ACHN (cell line): ENCODE measurements around the gene DNAJA2.
"Not testable (repeated sequence)": the region's sequence is repeated elsewhere in the genome, so short reads cannot be mapped to it uniquely, and the experiment has no call there.

ENCODE experiments used
- DNase-seq: peaks from one replicate; pipeline ENCODE4 v3.0.0-alpha.2; 2015
- in situ Hi-C: cut with HindIII; loops from 2 replicates; pipeline ENCODE4 v1.10.0; 2017; ENCODE audit warnings: low sequenced_read_pairs, low pct_ligation_motif_present, low pct_unique_long_range_greater_than_20kb

The DNAJA2 gene

DNA sequence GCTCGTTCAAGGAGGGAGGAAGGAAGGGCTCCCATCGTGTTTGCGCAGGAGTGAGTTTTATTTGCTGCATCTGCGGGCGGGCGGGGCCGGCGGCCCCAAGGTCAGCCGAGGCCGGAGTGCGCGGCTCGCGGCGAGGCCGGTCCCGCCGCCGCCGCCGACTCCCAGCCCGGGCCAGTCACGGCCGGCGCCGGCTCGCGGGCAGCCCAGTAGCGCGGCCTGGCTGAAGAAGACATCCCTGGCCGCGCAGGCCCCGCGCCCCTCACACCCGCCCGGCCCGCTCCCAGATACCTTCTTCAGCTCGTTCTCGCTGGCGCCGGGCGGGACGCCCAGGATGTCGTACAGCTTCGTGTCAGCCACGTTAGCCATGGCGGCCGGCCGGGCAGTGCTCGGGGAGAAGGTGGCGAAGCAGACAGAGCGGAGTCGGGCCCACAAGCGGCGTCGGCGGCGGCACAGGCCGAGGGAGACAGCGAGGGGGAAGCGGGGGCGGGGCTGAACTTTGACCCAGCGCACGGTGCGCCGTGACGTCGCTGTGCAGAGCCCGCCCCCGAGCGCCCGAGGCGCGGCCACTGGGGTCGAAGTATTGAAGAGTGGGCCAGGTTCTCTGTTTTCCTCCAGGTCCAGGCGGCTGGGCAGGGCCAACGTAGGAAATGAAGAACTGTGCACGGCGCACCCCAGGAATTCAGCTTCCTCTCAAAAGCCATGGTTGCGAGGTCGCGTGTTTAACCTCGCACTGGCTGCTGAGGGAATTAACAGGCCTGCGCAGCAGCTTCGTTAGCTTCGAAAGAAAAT, at the start of gene DNAJA2:
DNAJA2 (minus strand) TSS at position 468 of the 789 bp plus-strand sequence; CDS start at position 366, 102 bp downstream.
- in situ Hi-C loops: no loop called here
- peak; percentile 91 for DNase-seq

DNA sequence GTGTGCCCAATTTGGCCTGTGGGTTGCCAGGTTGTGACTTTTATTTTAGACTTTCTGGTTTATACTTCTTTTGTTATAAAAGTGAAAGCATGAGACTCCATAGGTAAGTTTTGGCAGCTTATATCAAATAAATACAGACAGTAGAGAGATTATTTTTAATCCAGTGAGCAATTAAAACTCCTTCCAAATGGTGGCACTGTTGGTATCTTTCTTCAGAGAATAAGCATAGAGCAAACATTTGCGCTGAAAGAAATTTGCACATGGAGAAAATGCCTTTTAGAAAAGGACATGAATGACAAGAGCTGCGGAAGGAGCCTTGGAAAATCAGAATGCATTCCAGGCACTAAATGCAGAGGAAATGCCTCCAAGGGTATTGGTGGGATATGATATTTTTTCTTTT, 46.1 kb upstream of the DNAJA2 start:
- in situ Hi-C loops: no loop called here
- DNase-seq: peak; percentile 12

DNA sequence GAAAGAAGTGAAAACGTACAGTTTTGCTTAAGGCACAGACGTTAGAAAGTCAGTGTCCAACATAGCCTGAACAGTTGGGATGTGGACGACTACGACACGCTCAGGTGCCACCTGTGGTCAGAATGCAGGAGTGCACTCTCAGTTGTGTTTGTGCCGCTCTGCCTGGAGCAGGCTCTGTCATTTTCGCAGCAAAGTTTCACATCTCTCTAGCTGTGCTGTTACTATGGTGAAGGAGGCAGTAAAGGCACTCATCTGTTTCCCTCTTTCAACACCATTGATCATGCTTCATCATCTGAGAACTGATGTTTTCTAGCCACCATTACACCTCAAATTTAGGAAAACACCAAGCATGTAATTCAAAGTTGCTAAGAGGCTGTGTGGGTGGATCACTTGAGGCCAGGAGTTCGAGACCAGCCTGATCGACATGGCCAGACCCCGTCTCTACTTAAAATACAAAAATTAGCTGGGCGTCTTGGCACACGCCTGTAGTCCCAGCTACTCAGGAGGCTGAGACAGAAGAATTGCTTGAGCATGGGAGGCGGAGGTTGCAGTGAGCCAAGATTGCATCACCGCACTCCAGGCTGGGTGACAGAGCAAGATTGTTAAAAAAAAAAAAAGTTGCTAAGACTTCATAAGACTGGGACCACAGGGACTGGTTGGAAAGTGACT, 44.9 kb upstream of the DNAJA2 start:
- peak; percentile 74 for DNase-seq
- in situ Hi-C loops: no loop called here

DNA sequence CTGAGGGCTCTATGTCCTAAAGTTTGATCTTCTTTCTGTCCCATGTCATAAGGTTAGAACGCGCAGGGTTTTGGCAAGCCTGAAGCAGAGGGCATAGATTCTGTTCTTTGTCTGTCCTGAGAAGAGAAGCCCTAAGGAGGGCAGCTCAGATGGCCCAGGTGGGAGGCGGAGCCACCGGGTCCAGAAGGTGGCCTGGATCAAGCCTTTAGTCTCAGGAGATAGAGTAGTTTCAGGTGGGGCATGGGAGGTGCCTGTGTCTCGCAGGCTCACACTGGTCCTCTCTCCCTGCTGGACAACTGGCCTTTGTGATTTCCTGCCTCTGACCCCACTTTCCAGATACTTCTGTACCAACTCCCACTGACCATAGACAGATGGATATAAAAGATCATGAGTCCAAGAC, 44.2 kb upstream of the DNAJA2 start:
- DNase-seq: no peak
- in situ Hi-C loops: no loop called here

GRCh38 chr16:47016700-47017133, 43.2 kb upstream of the DNAJA2 start:
- in situ Hi-C loops: no loop called here

DNA sequence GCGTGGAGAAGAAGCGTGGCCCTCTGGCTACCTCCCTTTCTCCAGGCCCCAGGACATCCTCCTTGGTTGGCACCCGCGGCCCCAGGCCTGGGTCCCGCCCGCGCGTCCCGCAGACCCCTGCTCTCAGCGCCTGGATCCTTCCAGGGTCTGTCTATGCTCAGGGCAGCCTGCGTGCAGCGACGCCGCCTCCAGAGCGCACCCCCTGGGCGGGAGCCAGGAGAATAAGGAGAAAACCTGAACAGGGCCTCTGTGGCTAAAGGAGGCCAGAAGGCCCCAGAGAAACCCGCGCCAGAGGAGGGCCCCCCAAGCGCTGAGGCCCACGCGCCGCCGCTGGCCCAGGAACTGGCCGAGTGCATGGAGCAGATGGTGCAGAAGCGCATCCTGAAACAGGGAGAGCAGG, 40.4 kb upstream of the DNAJA2 start:
- in situ Hi-C loops: no loop called here
- no peak for DNase-seq

More at GRCh38 chr16:47016700-47017133, 43.2 kb upstream of the DNAJA2 start:
- no peak for DNase-seq

GRCh38 chr16:47013172-47013571, 39.7 kb upstream of the DNAJA2 start:
- DNase-seq: no peak
- in situ Hi-C loops: no loop called here

GRCh38 chr16:47010812-47011211, 37.3 kb upstream of the DNAJA2 start:
- in situ Hi-C loops, DNase-seq: not testable (repeated sequence)

GRCh38 chr16:47008612-47009011, 35.1 kb upstream of the DNAJA2 start:
- in situ Hi-C loops: no loop called here
- no peak for DNase-seq

DNA sequence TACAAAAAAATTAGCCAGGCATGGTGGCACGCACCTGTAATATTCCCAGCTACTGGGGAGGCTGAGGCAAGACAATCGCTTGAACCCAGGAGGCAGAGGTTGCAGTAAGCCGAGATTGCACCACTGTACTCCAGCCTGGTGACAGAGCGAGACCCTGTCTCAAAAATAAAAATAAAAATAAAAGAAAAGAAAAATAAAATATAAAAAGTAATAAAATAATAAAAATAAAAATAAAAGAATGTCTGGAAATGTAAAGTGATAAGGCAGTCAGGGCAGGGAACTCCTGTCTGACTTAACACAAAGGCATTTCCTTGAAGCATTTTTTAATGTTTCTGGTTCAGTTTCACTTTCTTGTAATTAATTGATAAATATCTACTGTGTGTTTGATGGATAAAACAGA, 34.7 kb upstream of the DNAJA2 start:
- peak; percentile 3 for DNase-seq
- in situ Hi-C loops: no loop called here

GRCh38 chr16:47004652-47005051, 31.2 kb upstream of the DNAJA2 start:
- in situ Hi-C loops: no loop called here
- DNase-seq: no peak

GRCh38 chr16:47000066-47000465, 26.6 kb upstream of the DNAJA2 start:
- DNase-seq, in situ Hi-C loops: not testable (repeated sequence)

DNA sequence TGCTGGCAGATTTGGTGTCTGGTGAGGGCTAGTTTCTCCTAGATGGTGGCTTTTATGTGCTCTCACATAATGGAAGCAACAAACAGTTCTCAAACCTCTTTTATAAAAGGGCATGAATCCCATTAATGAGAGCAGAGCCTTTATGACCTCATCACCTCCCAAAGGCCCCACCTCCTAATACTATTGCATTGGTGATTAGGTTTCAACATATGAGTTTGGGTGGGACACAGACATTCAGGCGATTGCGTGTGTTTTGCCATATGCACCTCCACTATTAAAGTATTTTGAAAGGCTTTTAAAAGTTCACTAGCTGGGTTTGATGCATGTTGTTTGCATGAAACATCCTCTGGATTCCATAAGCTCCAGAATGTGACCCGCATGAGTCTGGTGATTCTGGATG, 24.4 kb upstream of the DNAJA2 start:
- in situ Hi-C loops: no loop called here
- no peak for DNase-seq

- no peak for DNase-seq
Observed at GRCh38 chr16:46996952-46997458, 23.5 kb upstream of the DNAJA2 start.

DNA sequence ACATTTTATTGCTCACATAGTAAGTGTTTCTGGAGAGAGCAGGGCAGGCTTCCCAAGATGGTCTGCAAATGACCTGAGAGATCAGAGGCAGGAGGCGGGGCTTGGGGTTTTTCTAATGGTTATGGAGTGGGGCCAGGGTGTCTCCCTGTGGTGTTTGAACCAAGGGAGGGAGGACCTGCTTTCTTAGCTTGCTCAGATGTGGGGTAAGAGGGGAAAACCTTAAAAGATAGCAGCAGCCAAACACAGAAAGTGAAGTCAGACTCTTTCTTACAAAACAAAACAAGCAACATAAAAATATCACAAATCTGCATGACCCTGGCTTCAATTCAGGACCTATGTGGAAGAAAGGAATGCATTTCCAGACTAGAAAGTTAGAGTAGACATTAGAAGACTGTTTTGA, 22.9 kb upstream of the DNAJA2 start:
- in situ Hi-C loops: no loop called here
- DNase-seq: no peak

More at GRCh38 chr16:46996952-46997458, 23.5 kb upstream of the DNAJA2 start:
- in situ Hi-C loops: no loop called here

DNA sequence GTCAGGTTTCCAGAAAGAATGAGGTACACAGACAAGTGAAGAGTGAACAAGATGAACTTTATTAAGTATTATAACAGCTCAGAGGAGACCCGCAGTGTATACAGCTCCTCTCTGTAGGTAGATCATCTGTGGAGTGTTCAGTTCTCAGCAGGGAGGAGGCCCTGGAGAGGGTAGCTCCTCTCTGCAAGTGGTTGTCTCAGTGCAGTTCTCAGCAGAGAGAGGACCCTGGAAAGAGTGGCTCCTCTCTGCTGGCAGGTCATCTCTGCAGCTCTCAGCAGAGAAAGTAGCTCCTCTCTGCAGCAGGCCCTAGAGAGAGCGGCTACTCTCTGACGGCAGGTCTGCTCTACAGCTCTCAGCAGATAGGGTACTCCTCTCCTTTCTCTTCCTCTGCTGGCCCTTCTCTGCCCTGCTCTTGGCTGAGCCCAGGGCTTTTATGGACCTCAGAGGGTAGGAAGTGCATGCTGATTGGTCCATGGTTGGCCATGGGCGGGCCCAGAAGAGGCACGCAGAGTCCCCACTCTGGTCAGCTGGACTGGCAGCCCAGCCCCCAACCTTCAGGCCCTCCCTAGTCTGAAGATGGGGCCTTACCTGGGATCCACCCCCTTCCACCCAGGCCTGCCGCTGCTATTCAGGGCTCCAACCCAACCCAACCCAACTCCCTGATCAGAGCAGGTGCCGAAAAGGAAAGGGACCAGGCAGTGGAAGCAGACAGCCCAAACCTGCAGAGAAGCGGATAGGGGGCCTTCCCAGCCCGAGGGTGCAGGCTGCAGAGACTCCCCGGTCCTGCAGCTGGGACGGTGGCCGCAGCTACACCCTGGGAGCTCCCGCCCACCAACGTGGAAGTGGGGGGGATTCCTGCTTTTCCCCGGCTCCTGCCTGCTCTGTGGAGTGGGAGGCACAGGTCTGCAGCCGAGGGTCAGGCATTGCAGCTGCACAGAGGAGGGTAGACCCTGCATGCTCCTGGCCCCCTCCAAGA, 18.5 kb upstream of the DNAJA2 start:
- in situ Hi-C loops: no loop called here
- no peak for DNase-seq

- DNase-seq: no peak
- in situ Hi-C loops: no loop called here
Observed at GRCh38 chr16:46986896-46987295, 13.4 kb upstream of the DNAJA2 start.

- no peak for DNase-seq
- in situ Hi-C loops: no loop called here
Observed at GRCh38 chr16:46986438-46986837, 13.0 kb upstream of the DNAJA2 start.

DNA sequence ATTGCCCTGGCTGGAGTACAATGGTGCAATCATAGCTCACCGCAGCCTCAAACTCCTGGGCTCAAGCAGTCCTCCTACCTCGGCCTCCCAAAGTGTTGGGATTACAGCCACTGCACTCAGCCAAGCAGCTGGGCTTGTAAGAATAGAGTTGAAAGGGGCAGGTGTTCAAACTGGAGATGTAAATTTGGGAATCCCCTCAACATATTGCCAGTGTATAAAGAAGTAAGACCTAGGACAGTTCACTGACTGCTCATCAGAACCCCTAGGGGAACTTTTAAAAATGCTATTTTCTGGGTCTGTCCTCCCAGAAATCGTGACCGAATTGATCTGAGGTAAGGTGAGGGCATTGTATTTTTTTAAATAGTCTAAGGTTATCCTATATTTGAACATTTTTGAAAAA, 8.9 kb upstream of the DNAJA2 start:
- no peak for DNase-seq
- in situ Hi-C loops: no loop called here
